CD4-positive, alpha-beta T cell treated with Interleukin-6 for 4 hours (primary cell): ENCODE data around the gene MGAT5.

Experiments used
- DNase-seq: peaks from one replicate; pipeline ENCODE4 v3.0.0-alpha.2; 2020; ENCODE audit warnings: mixed read lengths

The MGAT5 gene

GRCh38 chr2:134253804-134254203, at the start of gene MGAT5:
TSS of gene MGAT5 (plus strand) at chr2:134254072. CDS start at chr2:134254404, 332 bp downstream.
- no peak for DNase-seq

GRCh38 chr2:134205087-134205486, 48.8 kb upstream of the MGAT5 start:
- DNase-seq: peak; percentile 33

GRCh38 chr2:134206031-134206430, 47.8 kb upstream of the MGAT5 start:
- DNase-seq: no peak

- no peak for DNase-seq
These were observed 47.3 kb upstream of the MGAT5 start for GRCh38 chr2:134206573-134206972.

- DNase-seq: peak; percentile 77
These were observed 46.2 kb upstream of the MGAT5 start for GRCh38 chr2:134207589-134208209.

- DNase-seq: no peak
These were observed 45.0 kb upstream of the MGAT5 start for GRCh38 chr2:134208825-134209224.

- no peak for DNase-seq
These were observed 41.1 kb upstream of the MGAT5 start for GRCh38 chr2:134212746-134213145.

- peak; percentile 50 for DNase-seq
These were observed 37.6 kb upstream of the MGAT5 start for GRCh38 chr2:134216152-134216829.

- no peak for DNase-seq
These were observed 36.5 kb upstream of the MGAT5 start for GRCh38 chr2:134217351-134217750.

- DNase-seq: peak; percentile 36
These were observed 35.9 kb upstream of the MGAT5 start for GRCh38 chr2:134217924-134218323.

- no peak for DNase-seq
These were observed 35.5 kb upstream of the MGAT5 start for GRCh38 chr2:134218414-134218813.

- peak; percentile 69 for DNase-seq
These were observed 34.8 kb upstream of the MGAT5 start for GRCh38 chr2:134218930-134219658.

GRCh38 chr2:134220344-134220974, 33.4 kb upstream of the MGAT5 start:
- no peak for DNase-seq

GRCh38 chr2:134224005-134224404, 29.9 kb upstream of the MGAT5 start:
- DNase-seq: no peak

GRCh38 chr2:134225173-134225572, 28.7 kb upstream of the MGAT5 start:
- DNase-seq: no peak

- no peak for DNase-seq
These were observed 28.0 kb upstream of the MGAT5 start for GRCh38 chr2:134225841-134226240.

- no peak for DNase-seq
These were observed 27.3 kb upstream of the MGAT5 start for GRCh38 chr2:134226601-134227000.

GRCh38 chr2:134227666-134228065, 26.2 kb upstream of the MGAT5 start:
- DNase-seq: no peak

- DNase-seq: no peak
These were observed 25.4 kb upstream of the MGAT5 start for GRCh38 chr2:134228493-134228903.

- DNase-seq: no peak
These were observed 24.3 kb upstream of the MGAT5 start for GRCh38 chr2:134229540-134229939.

GRCh38 chr2:134230885-134231284, 23.0 kb upstream of the MGAT5 start:
- no peak for DNase-seq

GRCh38 chr2:134231301-134231964, 22.4 kb upstream of the MGAT5 start:
- no peak for DNase-seq

- DNase-seq: no peak
These were observed 21.9 kb upstream of the MGAT5 start for GRCh38 chr2:134231965-134232340.
